ENCODE data around the gene IFITM1.
"Not testable (repeated sequence)": the region's sequence is repeated elsewhere in the genome, so short reads cannot be mapped to it uniquely, and the experiment has no call there.

IFITM1 gene

GRCh38 chr11:294780-295179, 19.1 kb upstream of the IFITM1 start:
- no peak for DNase-seq

GRCh38 chr11:295351-296170, 18.3 kb upstream of the IFITM1 start:
- no peak for DNase-seq

GRCh38 chr11:296171-297050, 17.4 kb upstream of the IFITM1 start:
- no peak for DNase-seq

GRCh38 chr11:297051-297585, 16.7 kb upstream of the IFITM1 start:
- no peak for DNase-seq

GRCh38 chr11:297586-298405, 16.0 kb upstream of the IFITM1 start:
- peak; percentile 15 for DNase-seq

GRCh38 chr11:298406-299065, 15.3 kb upstream of the IFITM1 start:
- DNase-seq = no peak

- DNase-seq = no peak
Observed at GRCh38 chr11:299081-299891, 14.6 kb upstream of the IFITM1 start, which contains the start of gene IFITM5. Gene IFITM5 (minus strand): TSS chr11:299526. CDS start chr11:299490, 36 bp downstream.

- no peak for DNase-seq
Observed at GRCh38 chr11:299951-300735, 13.7 kb upstream of the IFITM1 start.

GRCh38 chr11:303363-303762, 10.5 kb upstream of the IFITM1 start:
- no peak for DNase-seq

- DNase-seq = no peak
Observed at GRCh38 chr11:304061-304506, 9.8 kb upstream of the IFITM1 start.

GRCh38 chr11:304915-305843, 8.7 kb upstream of the IFITM1 start:
- DNase-seq = peak; percentile 66

- no peak for DNase-seq
Observed at GRCh38 chr11:305844-306211, 8.0 kb upstream of the IFITM1 start.

GRCh38 chr11:306645-307371, 7.0 kb upstream of the IFITM1 start:
- DNase-seq = no peak

GRCh38 chr11:307766-308708, 5.8 kb upstream of the IFITM1 start, which contains the start of gene IFITM2:
Gene IFITM2 (plus strand): TSS chr11:307816. CDS start chr11:308193, 377 bp downstream.
- DNase-seq = peak; percentile 33

GRCh38 chr11:308740-309665, 4.8 kb upstream of the IFITM1 start:
- not testable (repeated sequence) for DNase-seq
